ENCODE data around the gene ANKRD18B.
"Not testable (repeated sequence)": the region's sequence is repeated elsewhere in the genome, so short reads cannot be mapped to it uniquely, and the experiment has no call there.

DNA sequence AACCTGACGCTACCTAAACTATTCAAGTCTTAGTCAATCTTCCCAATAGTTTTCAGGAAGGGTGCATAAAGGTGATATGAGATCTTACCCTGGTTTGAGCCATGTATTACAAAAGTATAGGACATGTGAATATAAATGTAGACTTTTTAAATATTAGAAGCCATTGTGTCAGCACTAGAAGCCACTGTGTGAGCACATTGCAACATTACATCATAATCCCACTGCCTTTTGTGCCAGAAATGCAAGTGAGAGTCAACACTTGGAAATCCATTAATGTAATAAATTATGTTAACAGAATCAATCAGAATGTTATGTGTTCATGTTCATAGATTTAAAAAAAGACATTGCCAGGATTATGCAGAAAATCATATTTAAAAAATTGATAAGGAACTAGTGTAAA lies 7.7 kb upstream of the ANKRD18B start:
- not testable (repeated sequence) for TF ChIP-seq CTCF, POLR2A (IDR thresholded peaks at IDR 0.05)
